Gastroesophageal sphincter (tissue), 3 donors: Measurements from ENCODE around the gene FLRT2.

Experiments
- CTCF ChIP-seq, 4 experiments: fragments of 200-600 bp in 2 of 4; fragments of 450-650 bp in 2 of 4; sonication (generic) in 1 of 4; IDR thresholded peaks; one replicate each; pipeline ENCODE4 v1.5.1; 2017 to 2019; ENCODE audit warnings: antibody characterized with exemption in 4 of 4, mild to moderate bottlenecking in 2 of 4, moderate library complexity in 2 of 4
- EP300 ChIP-seq: sonication (generic); formaldehyde crosslinking; IDR thresholded peaks from one replicate; pipeline ENCODE4 v1.6.1; 2017; ENCODE audit warnings: antibody characterized with exemption, mild to moderate bottlenecking
- POLR2A ChIP-seq, 2 donors: fragments of 450-650 bp; IDR thresholded peaks; one replicate each; pipeline ENCODE4 v1.6.1; 2017; ENCODE audit warnings: antibody characterized with exemption in 2 of 2, mild to moderate bottlenecking in 2 of 2, moderate library complexity in 1 of 2
- POLR2AphosphoS5 ChIP-seq: sonication (generic); formaldehyde crosslinking; IDR thresholded peaks from one replicate; pipeline ENCODE4 v1.6.1; 2017; ENCODE audit warnings: antibody characterized with exemption

- no peak for TF ChIP-seq CTCF (IDR thresholded peaks at IDR 0.05)
- no peak for TF ChIP-seq EP300
- no peak for TF ChIP-seq POLR2AphosphoS5
- TF ChIP-seq POLR2A (IDR thresholded peaks at IDR 0.05): no peak
These were observed 71.3 kb downstream of the FLRT2 start for GRCh38 chr14:85601246-85601645.
